GM12878 (cell line): ENCODE data around the gene PROC.
"Not testable (repeated sequence)": the region's sequence is repeated elsewhere in the genome, so short reads cannot be mapped to it uniquely, and the experiment has no call there.

Experiments used
- CREM ChIP-seq: IDR thresholded peaks from 2 replicates; pipeline ENCODE4 v1.6.1; 2014; ENCODE audit warnings: antibody characterized with exemption, low read depth
- TCF7 ChIP-seq: IDR thresholded peaks from 2 replicates; pipeline ENCODE4 v1.6.1; 2014; ENCODE audit warnings: antibody characterized with exemption, borderline replicate concordance
- TF ChIP-seq, protein P1 (sequence below), 3 experiments: IDR thresholded peaks in 2 of 3; conservative IDR thresholded peaks in 1 of 3; 2 replicates each; pipeline ENCODE4 v1.5.1; 2011; ENCODE audit warnings: low read depth in 3 of 3, low read length in 3 of 3, mild to moderate bottlenecking in 3 of 3, control low read depth in 2 of 3, moderate library complexity in 2 of 3, inconsistent platforms in 1 of 3, mixed read lengths in 1 of 3; ENCODE audit not compliant: control insufficient read depth in 2 of 3, insufficient read depth in 1 of 3; ENCODE audit errors: extremely low read depth in 1 of 3

DNA sequence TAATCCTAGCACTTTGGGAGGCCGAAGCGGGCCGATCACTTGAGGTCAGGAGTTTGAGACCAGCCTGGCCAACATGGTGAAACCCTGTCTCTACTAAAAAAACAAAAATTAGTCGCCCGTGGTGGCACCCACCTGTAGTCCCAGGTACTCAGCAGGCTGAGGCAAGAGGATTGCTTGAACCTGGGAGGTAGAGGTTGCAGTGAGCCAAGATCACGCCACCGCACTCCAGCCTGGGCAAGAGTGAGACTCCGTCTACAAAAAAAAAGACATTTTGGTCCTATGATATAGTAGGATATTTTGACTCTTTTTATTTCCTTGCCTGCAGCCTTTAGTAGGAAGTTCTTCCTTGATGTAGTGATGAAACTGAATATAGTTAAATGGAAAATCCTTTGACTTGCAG is 8.5 kb upstream of the PROC start:
- not testable (repeated sequence) for TF ChIP-seq CREM, TCF7
- TF ChIP-seq, protein P1, sequence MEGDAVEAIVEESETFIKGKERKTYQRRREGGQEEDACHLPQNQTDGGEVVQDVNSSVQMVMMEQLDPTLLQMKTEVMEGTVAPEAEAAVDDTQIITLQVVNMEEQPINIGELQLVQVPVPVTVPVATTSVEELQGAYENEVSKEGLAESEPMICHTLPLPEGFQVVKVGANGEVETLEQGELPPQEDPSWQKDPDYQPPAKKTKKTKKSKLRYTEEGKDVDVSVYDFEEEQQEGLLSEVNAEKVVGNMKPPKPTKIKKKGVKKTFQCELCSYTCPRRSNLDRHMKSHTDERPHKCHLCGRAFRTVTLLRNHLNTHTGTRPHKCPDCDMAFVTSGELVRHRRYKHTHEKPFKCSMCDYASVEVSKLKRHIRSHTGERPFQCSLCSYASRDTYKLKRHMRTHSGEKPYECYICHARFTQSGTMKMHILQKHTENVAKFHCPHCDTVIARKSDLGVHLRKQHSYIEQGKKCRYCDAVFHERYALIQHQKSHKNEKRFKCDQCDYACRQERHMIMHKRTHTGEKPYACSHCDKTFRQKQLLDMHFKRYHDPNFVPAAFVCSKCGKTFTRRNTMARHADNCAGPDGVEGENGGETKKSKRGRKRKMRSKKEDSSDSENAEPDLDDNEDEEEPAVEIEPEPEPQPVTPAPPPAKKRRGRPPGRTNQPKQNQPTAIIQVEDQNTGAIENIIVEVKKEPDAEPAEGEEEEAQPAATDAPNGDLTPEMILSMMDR (IDR thresholded peaks at IDR 0.05 in 2 of 3, conservative IDR thresholded peaks at IDR 0.05 in 1 of 3; ENCODE audit: control insufficient read depth in 2 of 3, extremely low read depth in 1 of 3, insufficient read depth in 1 of 3, low read depth in 3 of 3, low read length in 3 of 3), result not testable (repeated sequence)
